Astrocyte (in vitro differentiated cells and primary cell): ENCODE measurements around the gene VAC14. TPM values are rescaled to one million over a fixed set of nuclear protein-coding genes. Genes with fewer than 3 reads are reported as not detected.
A peak's percentile ranks its signal among the peaks of the same experiment; 100 is the strongest.

Experiments
- DNase-seq: peaks from one replicate; pipeline ENCODE4 v3.0.0-alpha.2; 2010; ENCODE audit warnings: low read depth
- FAIRE-seq: peaks from 2 replicates; lab custom pipeline; 2011; peaks lifted over from hg19 to GRCh38; lab: Jason Lieb, UNC
- H2AFZ ChIP-seq: 2 replicates; pipeline ENCODE4 v1.6.0; 2012; ENCODE audit warnings: low read depth, low read length, inconsistent platforms
- H3K27ac ChIP-seq: 2 replicates; pipeline ENCODE4 v1.5.1; 2011; ENCODE audit warnings: low read depth, low read length, inconsistent platforms
- H3K27me3 ChIP-seq: 2 replicates; pipeline ENCODE4 v1.6.0; 2011; ENCODE audit warnings: low read length, inconsistent platforms; ENCODE audit not compliant: insufficient read depth
- H3K36me3 ChIP-seq: 2 replicates; pipeline ENCODE4 v1.5.1; 2011; ENCODE audit warnings: low read length, inconsistent platforms; ENCODE audit not compliant: insufficient read depth
- H3K4me1 ChIP-seq: 2 replicates; pipeline ENCODE4 v1.5.1; 2011; ENCODE audit warnings: low read length, inconsistent platforms; ENCODE audit not compliant: insufficient read depth
- H3K4me2 ChIP-seq: 2 replicates; pipeline ENCODE4 v1.6.0; 2012; ENCODE audit warnings: low read length, inconsistent platforms
- H3K4me3 ChIP-seq: 2 replicates; pipeline ENCODE4 v1.5.1; 2011; ENCODE audit warnings: low read depth, mild to moderate bottlenecking, low read length, inconsistent platforms; ENCODE audit not compliant: insufficient read depth
- H3K79me2 ChIP-seq: 2 replicates; pipeline ENCODE4 v1.6.0; 2012; ENCODE audit warnings: mild to moderate bottlenecking, low read length, inconsistent platforms; ENCODE audit not compliant: insufficient read depth
- H3K9ac ChIP-seq: 2 replicates; pipeline ENCODE4 v1.6.0; 2012; ENCODE audit warnings: mild to moderate bottlenecking, low read length, inconsistent platforms
- H3K9me3 ChIP-seq: 2 replicates; pipeline ENCODE4 v1.5.1; 2012; ENCODE audit warnings: low read depth, mild to moderate bottlenecking, low read length, inconsistent platforms; ENCODE audit not compliant: insufficient read depth
- H4K20me1 ChIP-seq: 2 replicates; pipeline ENCODE4 v1.6.0; 2012; ENCODE audit warnings: low read length, inconsistent platforms; ENCODE audit not compliant: insufficient read depth
- H3K27ac Mint-ChIP-seq: one replicate; pipeline ENCODE4 v1.8.0; 2021; ENCODE audit warnings: mild to moderate bottlenecking, mixed read lengths; ENCODE audit not compliant: unreplicated experiment
- H3K27me3 Mint-ChIP-seq: one replicate; pipeline ENCODE4 v1.8.0; 2021; ENCODE audit warnings: low read depth, mixed read lengths; ENCODE audit not compliant: unreplicated experiment
- H3K36me3 Mint-ChIP-seq: one replicate; pipeline ENCODE4 v1.8.0; 2021; ENCODE audit warnings: low read depth, mixed read lengths; ENCODE audit not compliant: unreplicated experiment
- H3K4me1 Mint-ChIP-seq: one replicate; pipeline ENCODE4 v1.8.0; 2021; ENCODE audit warnings: low read depth, mixed read lengths; ENCODE audit not compliant: unreplicated experiment
- H3K4me3 Mint-ChIP-seq: one replicate; pipeline ENCODE4 v1.8.0; 2021; ENCODE audit warnings: mild to moderate bottlenecking, moderate library complexity, mixed read lengths; ENCODE audit not compliant: unreplicated experiment
- H3K9me3 Mint-ChIP-seq: one replicate; pipeline ENCODE4 v1.8.0; 2021; ENCODE audit warnings: mild to moderate bottlenecking, mixed read lengths; ENCODE audit not compliant: unreplicated experiment
- EZH2 ChIP-seq: IDR thresholded peaks from 2 replicates; pipeline ENCODE4 v1.6.1; 2012; ENCODE audit warnings: mild to moderate bottlenecking, low read length, inconsistent platforms; ENCODE audit not compliant: insufficient read depth
- total RNA-seq: library from RNA; stranded (reverse); gene quantifications from 2 replicates; pipeline ENCODE4 v1.2.1, GENCODE V29; 2021
- TF ChIP-seq, protein P1 (sequence below): IDR thresholded peaks from 2 replicates; pipeline ENCODE4 v1.5.1; 2011; ENCODE audit warnings: low read depth, mild to moderate bottlenecking, inconsistent platforms, low read length, moderate library complexity; ENCODE audit not compliant: insufficient read depth

VAC14 gene
- total RNA-seq, 1 donor from 2014 or later = 27.8 TPM

GRCh38 chr16:70749681-70750601, 51.0 kb downstream of the VAC14 start:
- Histone ChIP-seq H3K4me1 (peaks cover 63% of the 10 kb centered on the region), H3K27me3 (no peaks in the 10 kb centered on the region), H3K79me2 (no peaks in the 10 kb centered on the region), H3K36me3 (no peaks in the 10 kb centered on the region), H3K9me3 (no peaks in the 10 kb centered on the region), H4K20me1 (no peaks in the 10 kb centered on the region), H3K4me3 (no peak overlapping the region), H3K27ac (no peak overlapping the region), H3K9ac (peak overlapping the region; percentile 23), H2AFZ (no peak overlapping the region), H3K4me2 (peak overlapping the region; percentile 66)
- no peak for FAIRE-seq
- Mint-ChIP-seq H3K9me3 (no peaks in the 10 kb centered on the region), H3K4me3 (no peak overlapping the region), H3K27ac (no peak overlapping the region), H3K27me3 (peaks cover 3% of the 10 kb centered on the region), H3K36me3 (peaks cover 8% of the 10 kb centered on the region), H3K4me1 (peaks cover 29% of the 10 kb centered on the region)
- TF ChIP-seq EZH2 = no peak
- TF ChIP-seq, protein P1, sequence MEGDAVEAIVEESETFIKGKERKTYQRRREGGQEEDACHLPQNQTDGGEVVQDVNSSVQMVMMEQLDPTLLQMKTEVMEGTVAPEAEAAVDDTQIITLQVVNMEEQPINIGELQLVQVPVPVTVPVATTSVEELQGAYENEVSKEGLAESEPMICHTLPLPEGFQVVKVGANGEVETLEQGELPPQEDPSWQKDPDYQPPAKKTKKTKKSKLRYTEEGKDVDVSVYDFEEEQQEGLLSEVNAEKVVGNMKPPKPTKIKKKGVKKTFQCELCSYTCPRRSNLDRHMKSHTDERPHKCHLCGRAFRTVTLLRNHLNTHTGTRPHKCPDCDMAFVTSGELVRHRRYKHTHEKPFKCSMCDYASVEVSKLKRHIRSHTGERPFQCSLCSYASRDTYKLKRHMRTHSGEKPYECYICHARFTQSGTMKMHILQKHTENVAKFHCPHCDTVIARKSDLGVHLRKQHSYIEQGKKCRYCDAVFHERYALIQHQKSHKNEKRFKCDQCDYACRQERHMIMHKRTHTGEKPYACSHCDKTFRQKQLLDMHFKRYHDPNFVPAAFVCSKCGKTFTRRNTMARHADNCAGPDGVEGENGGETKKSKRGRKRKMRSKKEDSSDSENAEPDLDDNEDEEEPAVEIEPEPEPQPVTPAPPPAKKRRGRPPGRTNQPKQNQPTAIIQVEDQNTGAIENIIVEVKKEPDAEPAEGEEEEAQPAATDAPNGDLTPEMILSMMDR = no peak
- DNase-seq = no peak

- H3K36me3 ChIP-seq = no peaks in the 10 kb centered on the region
- no peak overlapping the region for H3K4me3 ChIP-seq
- H3K27me3 ChIP-seq = no peaks in the 10 kb centered on the region
- FAIRE-seq = no peak
- no peak overlapping the region for H2AFZ ChIP-seq
- Mint-ChIP-seq H3K36me3 (peaks cover 11% of the 10 kb centered on the region), H3K27ac (no peak overlapping the region), H3K9me3 (no peaks in the 10 kb centered on the region), H3K27me3 (no peaks in the 10 kb centered on the region), H3K4me1 (peaks cover 29% of the 10 kb centered on the region), H3K4me3 (peak overlapping the region; percentile 27)
- H3K4me2 ChIP-seq = no peak overlapping the region
- H3K9ac ChIP-seq = no peak overlapping the region
- H3K4me1 ChIP-seq = peaks cover 61% of the 10 kb centered on the region
- H3K27ac ChIP-seq = no peak overlapping the region
- H3K9me3 ChIP-seq = no peaks in the 10 kb centered on the region
- TF ChIP-seq, protein P1 = no peak
- no peak for TF ChIP-seq EZH2
- H3K79me2 ChIP-seq = no peaks in the 10 kb centered on the region
- no peak for DNase-seq
- H4K20me1 ChIP-seq = no peaks in the 10 kb centered on the region
Measured at GRCh38 chr16:70749006-70749678, 51.8 kb downstream of the VAC14 start.
